ENCODE measurements around the gene CLIP2.

DNA sequence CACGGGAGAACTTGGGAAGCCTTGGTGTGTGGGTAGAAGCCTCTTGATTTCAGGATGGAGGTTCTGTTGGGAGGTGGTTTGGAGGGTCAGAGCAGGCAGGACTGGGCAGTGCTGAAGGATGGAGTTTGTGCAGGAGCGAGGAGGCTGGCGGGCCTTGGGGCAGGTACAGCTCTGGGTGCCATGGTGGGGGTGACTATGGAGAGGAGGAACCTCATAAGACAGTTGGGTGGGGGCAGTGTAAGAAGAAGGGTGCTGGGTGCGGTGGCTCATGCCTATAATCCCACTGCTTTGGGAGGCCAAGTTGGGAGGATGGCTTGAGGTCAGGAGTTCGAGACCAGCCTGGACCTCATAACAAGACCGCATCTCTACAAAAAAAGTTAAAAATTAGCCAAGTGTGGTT is 109.8 kb downstream of the CLIP2 start:
- TF ChIP-seq, protein P1, sequence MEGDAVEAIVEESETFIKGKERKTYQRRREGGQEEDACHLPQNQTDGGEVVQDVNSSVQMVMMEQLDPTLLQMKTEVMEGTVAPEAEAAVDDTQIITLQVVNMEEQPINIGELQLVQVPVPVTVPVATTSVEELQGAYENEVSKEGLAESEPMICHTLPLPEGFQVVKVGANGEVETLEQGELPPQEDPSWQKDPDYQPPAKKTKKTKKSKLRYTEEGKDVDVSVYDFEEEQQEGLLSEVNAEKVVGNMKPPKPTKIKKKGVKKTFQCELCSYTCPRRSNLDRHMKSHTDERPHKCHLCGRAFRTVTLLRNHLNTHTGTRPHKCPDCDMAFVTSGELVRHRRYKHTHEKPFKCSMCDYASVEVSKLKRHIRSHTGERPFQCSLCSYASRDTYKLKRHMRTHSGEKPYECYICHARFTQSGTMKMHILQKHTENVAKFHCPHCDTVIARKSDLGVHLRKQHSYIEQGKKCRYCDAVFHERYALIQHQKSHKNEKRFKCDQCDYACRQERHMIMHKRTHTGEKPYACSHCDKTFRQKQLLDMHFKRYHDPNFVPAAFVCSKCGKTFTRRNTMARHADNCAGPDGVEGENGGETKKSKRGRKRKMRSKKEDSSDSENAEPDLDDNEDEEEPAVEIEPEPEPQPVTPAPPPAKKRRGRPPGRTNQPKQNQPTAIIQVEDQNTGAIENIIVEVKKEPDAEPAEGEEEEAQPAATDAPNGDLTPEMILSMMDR (IDR thresholded peaks at IDR 0.05): no peak
- TF ChIP-seq, protein P2, sequence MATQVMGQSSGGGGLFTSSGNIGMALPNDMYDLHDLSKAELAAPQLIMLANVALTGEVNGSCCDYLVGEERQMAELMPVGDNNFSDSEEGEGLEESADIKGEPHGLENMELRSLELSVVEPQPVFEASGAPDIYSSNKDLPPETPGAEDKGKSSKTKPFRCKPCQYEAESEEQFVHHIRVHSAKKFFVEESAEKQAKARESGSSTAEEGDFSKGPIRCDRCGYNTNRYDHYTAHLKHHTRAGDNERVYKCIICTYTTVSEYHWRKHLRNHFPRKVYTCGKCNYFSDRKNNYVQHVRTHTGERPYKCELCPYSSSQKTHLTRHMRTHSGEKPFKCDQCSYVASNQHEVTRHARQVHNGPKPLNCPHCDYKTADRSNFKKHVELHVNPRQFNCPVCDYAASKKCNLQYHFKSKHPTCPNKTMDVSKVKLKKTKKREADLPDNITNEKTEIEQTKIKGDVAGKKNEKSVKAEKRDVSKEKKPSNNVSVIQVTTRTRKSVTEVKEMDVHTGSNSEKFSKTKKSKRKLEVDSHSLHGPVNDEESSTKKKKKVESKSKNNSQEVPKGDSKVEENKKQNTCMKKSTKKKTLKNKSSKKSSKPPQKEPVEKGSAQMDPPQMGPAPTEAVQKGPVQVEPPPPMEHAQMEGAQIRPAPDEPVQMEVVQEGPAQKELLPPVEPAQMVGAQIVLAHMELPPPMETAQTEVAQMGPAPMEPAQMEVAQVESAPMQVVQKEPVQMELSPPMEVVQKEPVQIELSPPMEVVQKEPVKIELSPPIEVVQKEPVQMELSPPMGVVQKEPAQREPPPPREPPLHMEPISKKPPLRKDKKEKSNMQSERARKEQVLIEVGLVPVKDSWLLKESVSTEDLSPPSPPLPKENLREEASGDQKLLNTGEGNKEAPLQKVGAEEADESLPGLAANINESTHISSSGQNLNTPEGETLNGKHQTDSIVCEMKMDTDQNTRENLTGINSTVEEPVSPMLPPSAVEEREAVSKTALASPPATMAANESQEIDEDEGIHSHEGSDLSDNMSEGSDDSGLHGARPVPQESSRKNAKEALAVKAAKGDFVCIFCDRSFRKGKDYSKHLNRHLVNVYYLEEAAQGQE (IDR thresholded peaks at IDR 0.05; ENCODE audit: insufficient read depth in 1 of 2, low read depth in 2 of 2, low read length in 1 of 2): no peak
- TF ChIP-seq POLR2AphosphoS5 (IDR thresholded peaks at IDR 0.05; ENCODE audit: low read depth, low read length): no peak
- no peak for TF ChIP-seq SIN3A (IDR thresholded peaks at IDR 0.05; ENCODE audit: borderline replicate concordance, insufficient read depth, low read depth, low read length)
- no peak for TF ChIP-seq TCF7L2 (IDR thresholded peaks at IDR 0.05; ENCODE audit: low read depth, low read length)

Data from Panc1 (cell line).